KBM-7 (cell line): Measurements from ENCODE around the gene UNC13D.

Experiments
- DNase-seq: peaks from one replicate; pipeline ENCODE4 v3.0.0-alpha.2; 2015
- in situ Hi-C: fragments of 300-500 bp; cut with MboI; formaldehyde crosslinking; loops from 2 replicates; pipeline ENCODE4 v1.14.3; 2020; ENCODE audit warnings: low sequenced_read_pairs, low pct_unique_long_range_greater_than_20kb, mixed read lengths

UNC13D gene

GRCh38 chr17:75838410-75838809 is 5.8 kb downstream of the UNC13D start:
- in situ Hi-C loops = no loop called here
- no peak for DNase-seq

GRCh38 chr17:75837899-75838298 is 6.3 kb downstream of the UNC13D start:
- DNase-seq = no peak

GRCh38 chr17:75836605-75837004 is 7.6 kb downstream of the UNC13D start:
- in situ Hi-C loops = no loop called here
- no peak for DNase-seq

More at GRCh38 chr17:75837899-75838298, 6.3 kb downstream of the UNC13D start:
- in situ Hi-C loops = no loop called here

- DNase-seq = no peak
- in situ Hi-C loops = no loop called here
These were observed 8.6 kb downstream of the UNC13D start for GRCh38 chr17:75835654-75835987.

GRCh38 chr17:75834928-75835653 is 9.1 kb downstream of the UNC13D start:
- no peak for DNase-seq
- in situ Hi-C loops = no loop called here

- DNase-seq = no peak
- in situ Hi-C loops = no loop called here
These were observed 9.8 kb downstream of the UNC13D start for GRCh38 chr17:75834279-75834920.

GRCh38 chr17:75832652-75833400 is 11.4 kb downstream of the UNC13D start:
- no peak for DNase-seq

GRCh38 chr17:75832164-75832651 is 12.0 kb downstream of the UNC13D start:
- DNase-seq = no peak
- in situ Hi-C loops = no loop called here

More at GRCh38 chr17:75832652-75833400, 11.4 kb downstream of the UNC13D start:
- in situ Hi-C loops = no loop called here

- no peak for DNase-seq
These were observed 13.1 kb downstream of the UNC13D start for GRCh38 chr17:75831032-75831571.

GRCh38 chr17:75830164-75831031 is 13.8 kb downstream of the UNC13D start:
- in situ Hi-C loops = no loop called here
- no peak for DNase-seq

More at GRCh38 chr17:75831032-75831571, 13.1 kb downstream of the UNC13D start:
- in situ Hi-C loops = no loop called here

GRCh38 chr17:75829747-75830146 is 14.5 kb downstream of the UNC13D start:
- in situ Hi-C loops = no loop called here

GRCh38 chr17:75828741-75829140 is 15.5 kb downstream of the UNC13D start:
- in situ Hi-C loops = no loop called here

More at GRCh38 chr17:75829747-75830146, 14.5 kb downstream of the UNC13D start:
- DNase-seq = no peak

GRCh38 chr17:75828076-75828400 is 16.2 kb downstream of the UNC13D start:
- DNase-seq = no peak
- in situ Hi-C loops = no loop called here

More at GRCh38 chr17:75828741-75829140, 15.5 kb downstream of the UNC13D start:
- no peak for DNase-seq

- in situ Hi-C loops = no loop called here
These were observed 16.7 kb downstream of the UNC13D start for GRCh38 chr17:75827308-75828075.

GRCh38 chr17:75826561-75827307 is 17.5 kb downstream of the UNC13D start:
- no peak for DNase-seq
- in situ Hi-C loops = no loop called here

More at GRCh38 chr17:75827308-75828075, 16.7 kb downstream of the UNC13D start:
- peak; percentile 67 for DNase-seq

GRCh38 chr17:75825748-75826370 is 18.3 kb downstream of the UNC13D start:
- in situ Hi-C loops = no loop called here

GRCh38 chr17:75825149-75825552 is 19.1 kb downstream of the UNC13D start:
- in situ Hi-C loops = no loop called here
- DNase-seq = no peak

More at GRCh38 chr17:75825748-75826370, 18.3 kb downstream of the UNC13D start:
- DNase-seq = no peak
